Measurements from ENCODE around the gene ECT2L. TPM values are rescaled to one million over a fixed set of nuclear protein-coding genes. Genes with fewer than 3 reads are reported as not detected.

ECT2L gene
- total and polyA plus RNA-seq, 8 donors: 0.03 to 0.05 (median 0.03) TPM; not detected in 5

DNA sequence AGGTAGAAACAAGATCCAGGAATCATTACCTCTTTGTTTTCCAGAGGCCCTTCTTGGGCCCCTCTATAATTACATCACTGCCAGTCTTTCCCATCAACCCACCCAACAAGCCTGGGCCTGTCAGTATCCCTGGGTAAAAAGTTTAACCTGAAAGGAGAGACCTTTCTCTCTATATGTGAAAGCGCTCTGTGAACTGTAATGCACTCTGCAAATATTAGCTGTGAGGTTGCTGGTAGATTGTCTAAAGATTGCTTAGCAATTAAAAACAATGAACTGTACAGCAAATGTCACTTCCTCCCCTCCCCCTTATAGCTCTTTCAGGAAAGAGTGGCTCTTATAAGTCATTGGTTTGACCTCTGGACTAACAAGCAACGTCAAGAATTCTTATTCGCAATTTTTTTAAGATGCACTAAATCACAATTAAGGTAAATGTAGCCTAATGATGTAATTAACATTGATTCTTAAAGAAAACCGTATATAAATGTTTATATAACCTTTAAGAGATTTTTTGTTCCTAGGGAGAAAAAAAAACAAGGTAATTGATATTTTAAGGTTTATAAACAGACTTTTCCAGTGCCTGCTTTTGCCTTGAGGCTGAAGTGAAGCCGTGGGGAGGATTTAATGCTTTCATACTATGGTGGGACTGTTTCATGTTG is 18.4 kb downstream of the ECT2L start:
- 43 to 54% methylated on average over 5 of the region's 5 CpGs for WGBS, 2 donors
- FAIRE-seq: no peak
- intact Hi-C loops (cut with DNase I): loop anchor here in 1 of 3 donors (10.0 kb wide), 1 partner anchor 550 kb away; no protein-coding TSS in a partner anchor

DNA sequence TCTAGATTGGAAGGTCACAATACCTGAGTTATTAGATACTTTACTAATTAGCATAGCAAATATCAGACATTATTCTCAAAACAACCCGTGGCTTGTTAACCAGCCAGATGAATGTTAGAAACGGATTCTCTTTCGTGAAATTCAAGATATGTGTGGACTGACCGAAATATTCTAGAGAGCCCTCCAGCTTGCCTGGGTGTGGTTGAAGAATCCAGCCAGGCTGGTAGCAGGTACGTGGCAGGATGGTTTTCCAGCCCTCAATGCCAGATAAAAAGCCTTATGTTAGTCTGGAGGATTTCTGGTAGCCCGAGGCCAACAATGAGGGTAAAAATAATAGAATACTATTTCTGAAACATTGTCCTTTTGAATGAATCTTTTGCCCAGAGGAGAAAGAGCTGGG is 19.3 kb downstream of the ECT2L start:
- Histone ChIP-seq H3K4me3 (no peak overlapping the region), H3K27me3 (no peaks in the 10 kb centered on the region), H3K36me3 (no peaks in the 10 kb centered on the region), H3K9me3 (no peaks in the 10 kb centered on the region), H3K4me1 (peaks cover 0 to 4% (median 0%) of the 10 kb centered on the region in 3 donors), H3K27ac (no peak overlapping the region)
- 45 to 61% methylated on average over 6 of the region's 6 CpGs for WGBS, 2 donors
- no peak for FAIRE-seq
- ATAC-seq: no peak
- intact Hi-C loops (cut with DNase I): loop anchor here in 2 of 3 donors (5.0 to 10.0 kb wide), 2 partner anchors 547 to 550 kb away; no protein-coding TSS in a partner anchor
- TF ChIP-seq, protein P1, sequence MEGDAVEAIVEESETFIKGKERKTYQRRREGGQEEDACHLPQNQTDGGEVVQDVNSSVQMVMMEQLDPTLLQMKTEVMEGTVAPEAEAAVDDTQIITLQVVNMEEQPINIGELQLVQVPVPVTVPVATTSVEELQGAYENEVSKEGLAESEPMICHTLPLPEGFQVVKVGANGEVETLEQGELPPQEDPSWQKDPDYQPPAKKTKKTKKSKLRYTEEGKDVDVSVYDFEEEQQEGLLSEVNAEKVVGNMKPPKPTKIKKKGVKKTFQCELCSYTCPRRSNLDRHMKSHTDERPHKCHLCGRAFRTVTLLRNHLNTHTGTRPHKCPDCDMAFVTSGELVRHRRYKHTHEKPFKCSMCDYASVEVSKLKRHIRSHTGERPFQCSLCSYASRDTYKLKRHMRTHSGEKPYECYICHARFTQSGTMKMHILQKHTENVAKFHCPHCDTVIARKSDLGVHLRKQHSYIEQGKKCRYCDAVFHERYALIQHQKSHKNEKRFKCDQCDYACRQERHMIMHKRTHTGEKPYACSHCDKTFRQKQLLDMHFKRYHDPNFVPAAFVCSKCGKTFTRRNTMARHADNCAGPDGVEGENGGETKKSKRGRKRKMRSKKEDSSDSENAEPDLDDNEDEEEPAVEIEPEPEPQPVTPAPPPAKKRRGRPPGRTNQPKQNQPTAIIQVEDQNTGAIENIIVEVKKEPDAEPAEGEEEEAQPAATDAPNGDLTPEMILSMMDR (IDR thresholded peaks at IDR 0.05): no peak
- no peak for DNase-seq

More for the DNA sequence above, 18.4 kb downstream of the ECT2L start:
- no peak for DNase-seq
- H3K27ac ChIP-seq: no peak overlapping the region
- H3K27me3 ChIP-seq: no peaks in the 10 kb centered on the region
- H3K4me3 ChIP-seq: no peak overlapping the region
- H3K36me3 ChIP-seq: no peaks in the 10 kb centered on the region
- ATAC-seq: no peak
- TF ChIP-seq, protein P1 (IDR thresholded peaks at IDR 0.05): no peak
- H3K9me3 ChIP-seq: no peaks in the 10 kb centered on the region
- peaks cover 0 to 4% (median 0%) of the 10 kb centered on the region in 3 donors for H3K4me1 ChIP-seq

DNA sequence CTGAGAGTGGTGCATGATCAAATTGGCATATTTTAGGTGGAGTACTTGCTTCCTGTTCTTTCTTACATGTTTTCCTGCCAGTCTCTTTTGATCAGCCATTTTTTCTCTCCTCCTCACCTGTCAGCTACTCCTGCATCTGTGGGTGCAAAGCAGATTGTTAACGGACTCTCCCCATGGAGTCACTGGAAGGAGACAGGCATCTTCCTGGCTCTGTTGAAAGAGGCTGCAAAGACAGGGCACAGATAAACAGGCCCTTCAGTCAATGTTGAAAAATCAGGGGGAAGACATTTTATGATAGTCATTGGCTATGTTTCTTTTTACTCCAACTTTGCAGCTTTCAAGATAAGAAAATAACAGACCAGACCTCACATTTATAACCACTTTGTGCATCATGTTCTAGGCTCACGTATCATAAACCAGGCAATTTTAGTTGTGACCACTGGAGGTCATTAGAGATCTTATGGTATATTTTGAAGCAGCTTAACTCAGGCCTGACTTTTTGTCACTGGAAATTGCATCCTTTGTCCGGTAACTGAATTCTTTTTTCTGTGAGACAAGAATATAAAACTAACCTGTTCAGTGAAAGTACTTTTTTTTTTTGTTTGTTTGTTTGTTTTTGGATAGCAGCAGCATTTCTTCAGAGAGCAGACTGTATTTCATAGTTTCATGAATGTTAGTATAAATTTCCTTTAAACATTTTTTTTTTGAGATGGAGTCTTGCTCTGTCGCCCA is 20.1 kb downstream of the ECT2L start:
- TF ChIP-seq, protein P1 (IDR thresholded peaks at IDR 0.05): peak in 3 of 4 donors; percentile 34 to 63 (median 45)
- Histone ChIP-seq H3K4me3 (no peak overlapping the region), H3K27me3 (no peaks in the 10 kb centered on the region), H3K9me3 (no peaks in the 10 kb centered on the region), H3K4me1 (peaks cover 0 to 4% (median 0%) of the 10 kb centered on the region in 3 donors), H3K36me3 (no peaks in the 10 kb centered on the region), H3K27ac (no peak overlapping the region)
- peak; percentile 66 to 81 (median 79) for ATAC-seq
- DNase-seq: no peak
- 21 to 29% methylated on average over 4 of the region's 4 CpGs for WGBS, 2 donors
- intact Hi-C loops (cut with DNase I): loop anchor here in 2 of 3 donors (5.0 to 10.0 kb wide), 2 partner anchors 546 to 549 kb away; no protein-coding TSS in a partner anchor
- FAIRE-seq: peak; percentile 89

DNA sequence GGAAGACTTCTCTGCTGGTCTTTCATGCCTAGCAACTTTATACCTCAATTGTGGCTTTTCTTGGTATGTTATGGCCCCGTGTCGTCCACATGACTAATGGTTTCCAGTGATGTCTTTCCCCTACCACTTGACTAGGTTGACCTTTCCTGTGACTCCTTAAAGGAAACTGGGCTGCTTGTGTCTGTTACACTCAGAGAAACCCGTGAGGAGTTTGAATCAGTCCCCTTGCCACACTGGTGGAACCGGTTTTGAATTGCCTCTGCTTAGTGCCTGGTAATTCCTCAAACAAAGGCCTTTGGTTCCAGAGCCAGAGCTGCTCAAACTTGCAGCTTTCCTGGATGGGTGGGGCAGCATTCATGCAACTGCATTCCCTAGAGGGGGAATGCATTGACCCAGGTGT is 21.9 kb downstream of the ECT2L start:
- 10% methylated on average over 4 of the region's 4 CpGs for WGBS, 2 donors
- Histone ChIP-seq H3K9me3 (no peaks in the 10 kb centered on the region), H3K4me1 (peaks cover 0 to 4% (median 0%) of the 10 kb centered on the region in 3 donors), H3K4me3 (no peak overlapping the region), H3K27ac (peak overlapping the region; percentile 5 to 66 (median 43)), H3K36me3 (no peaks in the 10 kb centered on the region), H3K27me3 (no peaks in the 10 kb centered on the region)
- TF ChIP-seq, protein P1 (IDR thresholded peaks at IDR 0.05): no peak
- peak in 4 of 6 donors; percentile 63 to 76 (median 68) for DNase-seq
- intact Hi-C loops (cut with DNase I): loop anchor here in 2 of 3 donors (5.0 to 10.0 kb wide), 2 partner anchors 545 to 547 kb away; no protein-coding TSS in a partner anchor
- no peak for FAIRE-seq
- peak; percentile 88 to 94 (median 92) for ATAC-seq

All from pancreas (tissue), 10 donors.